ENCODE results near the gene CHRFAM7A.
"Not testable (repeated sequence)": the region's sequence is repeated elsewhere in the genome, so short reads cannot be mapped to it uniquely, and the experiment has no call there.

DNA sequence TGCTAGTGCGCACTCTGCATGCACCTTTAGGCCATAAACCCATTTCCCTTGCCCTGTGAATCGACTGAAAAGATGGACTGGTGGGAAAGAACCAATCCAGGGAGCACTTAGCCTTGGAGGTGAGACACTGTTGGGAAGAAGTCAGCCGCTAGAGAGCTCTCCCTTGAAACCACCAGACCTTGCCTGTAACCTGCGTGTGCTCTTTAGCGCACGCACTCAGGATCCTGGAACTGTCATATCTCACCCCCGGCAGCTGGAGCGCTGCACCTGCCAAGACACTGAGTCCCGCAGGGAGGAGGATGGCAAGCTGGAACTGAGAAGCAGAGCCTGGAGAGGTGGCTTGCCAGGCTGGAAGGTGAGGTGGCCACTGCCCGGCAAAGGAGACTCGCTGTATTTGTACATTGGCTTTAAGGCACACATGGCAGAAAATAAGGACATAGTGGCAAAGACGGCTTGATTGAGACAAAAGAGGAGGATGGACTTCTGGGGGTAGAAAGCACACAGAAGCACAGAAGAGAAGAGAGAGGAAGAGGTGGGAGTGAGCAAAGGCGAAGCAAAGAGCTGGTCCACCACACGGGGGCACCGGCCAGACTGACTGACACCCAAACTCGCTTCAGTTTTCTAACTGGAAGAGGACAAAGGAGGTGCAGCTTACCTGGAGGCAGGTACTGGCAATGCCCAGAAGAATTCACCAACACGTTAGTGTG, 16.8 kb downstream of the CHRFAM7A start:
- TF ChIP-seq, protein P1, sequence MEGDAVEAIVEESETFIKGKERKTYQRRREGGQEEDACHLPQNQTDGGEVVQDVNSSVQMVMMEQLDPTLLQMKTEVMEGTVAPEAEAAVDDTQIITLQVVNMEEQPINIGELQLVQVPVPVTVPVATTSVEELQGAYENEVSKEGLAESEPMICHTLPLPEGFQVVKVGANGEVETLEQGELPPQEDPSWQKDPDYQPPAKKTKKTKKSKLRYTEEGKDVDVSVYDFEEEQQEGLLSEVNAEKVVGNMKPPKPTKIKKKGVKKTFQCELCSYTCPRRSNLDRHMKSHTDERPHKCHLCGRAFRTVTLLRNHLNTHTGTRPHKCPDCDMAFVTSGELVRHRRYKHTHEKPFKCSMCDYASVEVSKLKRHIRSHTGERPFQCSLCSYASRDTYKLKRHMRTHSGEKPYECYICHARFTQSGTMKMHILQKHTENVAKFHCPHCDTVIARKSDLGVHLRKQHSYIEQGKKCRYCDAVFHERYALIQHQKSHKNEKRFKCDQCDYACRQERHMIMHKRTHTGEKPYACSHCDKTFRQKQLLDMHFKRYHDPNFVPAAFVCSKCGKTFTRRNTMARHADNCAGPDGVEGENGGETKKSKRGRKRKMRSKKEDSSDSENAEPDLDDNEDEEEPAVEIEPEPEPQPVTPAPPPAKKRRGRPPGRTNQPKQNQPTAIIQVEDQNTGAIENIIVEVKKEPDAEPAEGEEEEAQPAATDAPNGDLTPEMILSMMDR (IDR thresholded peaks at IDR 0.05): not testable (repeated sequence)
- not testable (repeated sequence) for TF ChIP-seq EP300, POLR2AphosphoS5 (IDR thresholded peaks at IDR 0.05)
